Midbrain (tissue), 1 donor: ENCODE data around the gene GHRHR.

ENCODE experiments used
- DNase-seq: peaks from one replicate; lab custom pipeline; 2025; lab: John Stamatoyannopoulos, UW

The GHRHR gene

GRCh38 chr7:31004393-31004792, 40.6 kb downstream of the GHRHR start:
- no peak for DNase-seq

GRCh38 chr7:31006857-31007256, 43.1 kb downstream of the GHRHR start:
- DNase-seq: no peak

- DNase-seq: no peak
Measured at GRCh38 chr7:31007634-31008033, 43.9 kb downstream of the GHRHR start.

- no peak for DNase-seq
Measured at GRCh38 chr7:31014826-31015225, 51.1 kb downstream of the GHRHR start.

- no peak for DNase-seq
Measured at GRCh38 chr7:31017032-31017675, 53.4 kb downstream of the GHRHR start.

- DNase-seq: no peak
Measured at GRCh38 chr7:31017721-31018120, 54.0 kb downstream of the GHRHR start.

- DNase-seq: no peak
Measured at GRCh38 chr7:31019509-31019908, 55.8 kb downstream of the GHRHR start.

- DNase-seq: no peak
Measured at GRCh38 chr7:31020161-31020560, 56.4 kb downstream of the GHRHR start.

GRCh38 chr7:31020652-31021051, 56.9 kb downstream of the GHRHR start:
- DNase-seq: no peak

- no peak for DNase-seq
Measured at GRCh38 chr7:31022117-31022516, 58.4 kb downstream of the GHRHR start.

GRCh38 chr7:31022726-31023125, 59.0 kb downstream of the GHRHR start:
- no peak for DNase-seq

GRCh38 chr7:31023877-31024276, 60.1 kb downstream of the GHRHR start:
- no peak for DNase-seq

- no peak for DNase-seq
Measured at GRCh38 chr7:31027161-31027965, 63.6 kb downstream of the GHRHR start.

- DNase-seq: no peak
Measured at GRCh38 chr7:31028006-31028405, 64.3 kb downstream of the GHRHR start.

GRCh38 chr7:31028417-31028992, 64.8 kb downstream of the GHRHR start:
- peak; percentile 15 for DNase-seq
